Mesendoderm (in vitro differentiated cells): ENCODE results near the gene SCARF2.
"Not testable (repeated sequence)": the region's sequence is repeated elsewhere in the genome, so short reads cannot be mapped to it uniquely, and the experiment has no call there.

Experiments
- DNase-seq: peaks from one replicate; pipeline ENCODE4 v3.0.0; 2013
- H2AK5ac ChIP-seq: 2 replicates; pipeline ENCODE4 v1.6.1; 2013; ENCODE audit warnings: low read length, inconsistent platforms
- H2BK120ac ChIP-seq: 2 replicates; pipeline ENCODE4 v1.6.1; 2013; ENCODE audit warnings: low read depth, mild to moderate bottlenecking, low read length, moderate library complexity, mixed read lengths
- H2BK15ac ChIP-seq: replicated peaks from 2 replicates; pipeline ENCODE4 v1.6.1; 2013; ENCODE audit warnings: low read depth, mild to moderate bottlenecking, moderate library complexity
- H2BK5ac ChIP-seq: 2 replicates; pipeline ENCODE4 v1.6.1; 2013; ENCODE audit warnings: low read length, inconsistent platforms
- H3K18ac ChIP-seq: 2 replicates; pipeline ENCODE4 v1.6.1; 2013; ENCODE audit warnings: mild to moderate bottlenecking, low read length, mixed read lengths
- H3K23ac ChIP-seq: one replicate; pipeline ENCODE4 v1.6.1; 2013; ENCODE audit warnings: low read length
- H3K27ac ChIP-seq: 2 replicates; pipeline ENCODE4 v1.5.1; 2013; ENCODE audit warnings: low read depth, mild to moderate bottlenecking, inconsistent platforms, low read length, moderate library complexity
- H3K27me3 ChIP-seq: 2 replicates; pipeline ENCODE4 v1.6.1; 2013; ENCODE audit warnings: low read length, control low read depth, mild to moderate bottlenecking, inconsistent platforms; ENCODE audit not compliant: insufficient read depth, poor library complexity
- H3K36me3 ChIP-seq: 2 replicates; pipeline ENCODE4 v1.6.1; 2013; ENCODE audit warnings: low read length, inconsistent platforms; ENCODE audit not compliant: control insufficient read depth, insufficient read depth
- H3K4ac ChIP-seq: one replicate; pipeline ENCODE4 v1.6.1; 2013; ENCODE audit warnings: low read depth, mild to moderate bottlenecking, low read length, moderate library complexity
- H3K4me1 ChIP-seq: 2 replicates; pipeline ENCODE4 v1.6.1; 2013; ENCODE audit warnings: low read depth, low read length, inconsistent platforms; ENCODE audit not compliant: control insufficient read depth
- H3K4me2 ChIP-seq: 2 replicates; pipeline ENCODE4 v1.6.1; 2013; ENCODE audit warnings: low read length
- H3K4me3 ChIP-seq: 2 replicates; pipeline ENCODE4 v1.5.1; 2013; ENCODE audit warnings: mild to moderate bottlenecking, low read length
- H3K56ac ChIP-seq: one replicate; pipeline ENCODE4 v1.6.1; 2013; ENCODE audit warnings: low read length
- H3K79me1 ChIP-seq: 2 replicates; pipeline ENCODE4 v1.6.1; 2013; ENCODE audit warnings: low read length, inconsistent platforms
- H3K79me2 ChIP-seq: 2 replicates; pipeline ENCODE4 v1.6.1; 2013; ENCODE audit warnings: mild to moderate bottlenecking, low read length; ENCODE audit not compliant: control insufficient read depth, insufficient read depth
- H3K9ac ChIP-seq: 2 replicates; pipeline ENCODE4 v1.6.1; 2013; ENCODE audit warnings: low read length, inconsistent platforms
- H4K5ac ChIP-seq: one replicate; pipeline ENCODE4 v1.6.1; 2013; ENCODE audit warnings: low read length
- H4K8ac ChIP-seq: one replicate; pipeline ENCODE4 v1.6.1; 2013; ENCODE audit warnings: low read depth, mild to moderate bottlenecking, control low read depth, low read length, moderate library complexity
- WGBS: extraction: QIAGEN DNeasy Blood & Tissue Kit; methylation state at CpG from one replicate; pipeline ENCODE4 v1.1.7; 2013; ENCODE audit warnings: low lambda C conversion rate, missing lambda C conversion rate; ENCODE audit not compliant: insufficient coverage; ENCODE audit errors: extremely low coverage; 5-methylcytosine and 5-hydroxymethylcytosine counted together

SCARF2 gene

GRCh38 chr22:20380486-20380885 is 57.1 kb downstream of the SCARF2 start:
- peaks cover 5% of the 10 kb centered on the region for H3K4me1 ChIP-seq
- no peaks in the 10 kb centered on the region for H3K36me3 ChIP-seq
- H3K79me2 ChIP-seq: no peaks in the 10 kb centered on the region
- H3K27me3 ChIP-seq: no peaks in the 10 kb centered on the region
- H2AK5ac ChIP-seq: no peak overlapping the region
- DNase-seq: peak; percentile 14
- H3K18ac ChIP-seq: no peak overlapping the region
- no peak overlapping the region for H3K27ac ChIP-seq
- H3K4ac ChIP-seq: no peak overlapping the region
- H3K4me2 ChIP-seq: no peak overlapping the region
- no peak overlapping the region for H2BK15ac ChIP-seq
- peak overlapping the region; percentile 64 for H3K56ac ChIP-seq
- no peak overlapping the region for H4K5ac ChIP-seq
- WGBS: no CpG with 5 or more reads among the region's 1 CpG
- peak overlapping the region; percentile 15 for H3K9ac ChIP-seq
- H2BK5ac ChIP-seq: peak overlapping the region; percentile 70
- H3K23ac ChIP-seq: no peak overlapping the region
- H4K8ac ChIP-seq: no peak overlapping the region
- no peak overlapping the region for H2BK120ac ChIP-seq
- no peaks in the 10 kb centered on the region for H3K79me1 ChIP-seq
- H3K4me3 ChIP-seq: no peak overlapping the region

GRCh38 chr22:20378684-20379083 is 58.9 kb downstream of the SCARF2 start:
- H2AK5ac ChIP-seq, H3K4ac ChIP-seq, DNase-seq, H3K9ac ChIP-seq, H3K36me3 ChIP-seq, H3K27ac ChIP-seq, H3K79me1 ChIP-seq, H3K4me3 ChIP-seq, H3K4me1 ChIP-seq, H3K18ac ChIP-seq, H3K23ac ChIP-seq, H4K5ac ChIP-seq, H3K79me2 ChIP-seq, H2BK120ac ChIP-seq, H3K27me3 ChIP-seq, H2BK5ac ChIP-seq, H4K8ac ChIP-seq, H3K56ac ChIP-seq, H3K4me2 ChIP-seq, H2BK15ac ChIP-seq: not testable (repeated sequence)
- no CpG with 5 or more reads among the region's 5 CpGs for WGBS

- Histone ChIP-seq H2BK5ac (no peak overlapping the region), H3K4me1 (peaks cover 5% of the 10 kb centered on the region), H2BK15ac (no peak overlapping the region), H4K8ac (no peak overlapping the region), H3K56ac (peak overlapping the region; percentile 7), H3K23ac (no peak overlapping the region), H2BK120ac (no peak overlapping the region), H3K4me2 (no peak overlapping the region), H3K9ac (no peak overlapping the region), H3K4me3 (no peak overlapping the region), H3K36me3 (no peaks in the 10 kb centered on the region), H2AK5ac (peak overlapping the region; percentile 74), H3K79me1 (no peaks in the 10 kb centered on the region), H4K5ac (no peak overlapping the region), H3K79me2 (no peaks in the 10 kb centered on the region), H3K27me3 (no peaks in the 10 kb centered on the region), H3K27ac (no peak overlapping the region), H3K4ac (peak overlapping the region; percentile 22), H3K18ac (no peak overlapping the region)
- DNase-seq: no peak
- WGBS: no CpG with 5 or more reads among the region's 4 CpGs
Measured at GRCh38 chr22:20378110-20378509, 59.5 kb downstream of the SCARF2 start.

DNA sequence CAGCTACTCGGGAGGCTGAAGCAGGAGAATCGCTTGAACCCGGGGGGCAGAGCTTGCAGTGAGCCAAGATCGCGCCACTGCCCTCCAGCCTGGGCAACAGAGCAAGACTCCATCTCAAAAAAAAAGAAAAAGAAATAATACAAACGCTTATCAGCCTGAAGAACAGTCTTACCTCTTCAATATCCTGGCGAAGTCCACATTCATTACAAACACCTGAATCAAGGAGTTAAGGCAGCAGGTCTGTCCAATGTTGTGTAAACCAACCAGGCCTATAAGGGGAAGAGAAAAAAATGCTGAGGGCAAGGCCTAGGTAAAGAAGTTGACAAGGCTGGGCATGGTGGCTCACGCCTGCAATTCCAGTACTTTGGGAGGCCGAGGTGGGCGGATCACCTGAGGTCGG is 60.6 kb downstream of the SCARF2 start:
- H3K9ac ChIP-seq, H4K5ac ChIP-seq, H2BK5ac ChIP-seq: not testable (repeated sequence)

DNA sequence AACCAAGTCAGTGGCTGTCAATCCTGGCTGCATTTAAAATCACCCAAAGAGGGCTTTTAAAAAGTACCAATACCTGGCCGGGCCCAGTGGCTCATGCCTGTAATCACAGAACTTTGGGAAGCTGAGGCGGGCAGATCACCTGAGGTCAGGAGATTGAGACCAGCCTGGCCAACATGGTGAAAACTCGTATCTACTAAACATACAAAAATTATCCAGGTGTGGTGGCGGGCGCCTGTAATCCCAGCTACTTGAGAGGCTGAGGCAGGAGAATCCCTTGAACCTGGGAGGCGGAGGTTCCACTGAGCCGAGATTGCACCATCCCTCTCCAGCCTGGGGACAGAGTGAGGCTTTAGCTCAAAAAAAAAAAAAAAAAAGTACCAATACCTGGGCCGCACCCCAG is 61.3 kb downstream of the SCARF2 start:
- H3K4me3 ChIP-seq, H3K18ac ChIP-seq, H3K4me2 ChIP-seq, H3K4me1 ChIP-seq, H2BK15ac ChIP-seq, H4K5ac ChIP-seq, H3K27me3 ChIP-seq, H2AK5ac ChIP-seq, H3K27ac ChIP-seq, H3K56ac ChIP-seq, H4K8ac ChIP-seq, H2BK5ac ChIP-seq, H3K79me1 ChIP-seq, H2BK120ac ChIP-seq, H3K79me2 ChIP-seq, H3K36me3 ChIP-seq, H3K9ac ChIP-seq, H3K23ac ChIP-seq, DNase-seq: not testable (repeated sequence)
- no CpG with 5 or more reads among the region's 8 CpGs for WGBS
- H3K4ac ChIP-seq: peak overlapping the region; percentile 16

More for the DNA sequence above, 60.6 kb downstream of the SCARF2 start:
- H3K4ac ChIP-seq, H3K79me1 ChIP-seq, H3K27ac ChIP-seq, H3K18ac ChIP-seq, H3K27me3 ChIP-seq, H2BK120ac ChIP-seq, H3K56ac ChIP-seq, H2BK15ac ChIP-seq, H2AK5ac ChIP-seq, DNase-seq, H3K23ac ChIP-seq, H3K79me2 ChIP-seq, H3K4me3 ChIP-seq, H3K4me2 ChIP-seq, H4K8ac ChIP-seq, H3K4me1 ChIP-seq, H3K36me3 ChIP-seq: not testable (repeated sequence)
- WGBS: no CpG with 5 or more reads among the region's 11 CpGs
